Stomach (tissue), 4 donors: ENCODE measurements around the gene CCDC63.

ENCODE experiments used
- POLR2A ChIP-seq, 4 donors: fragments of 450-650 bp; IDR thresholded peaks; one replicate each; pipeline ENCODE4 v1.6.1; 2016; ENCODE audit warnings: antibody characterized with exemption in 4 of 4, control low read depth in 2 of 4, mild to moderate bottlenecking in 1 of 4, moderate library complexity in 1 of 4
- TF ChIP-seq, protein P1 (sequence below), 7 experiments: fragments of 450-650 bp in 4 of 7; fragments of 200-600 bp in 3 of 7; sonication (generic) in 3 of 7; IDR thresholded peaks; one replicate each; pipeline ENCODE4 v1.5.1; 2016 to 2019; ENCODE audit warnings: antibody characterized with exemption in 7 of 7, control low read depth in 2 of 7, mild to moderate bottlenecking in 1 of 7

DNA sequence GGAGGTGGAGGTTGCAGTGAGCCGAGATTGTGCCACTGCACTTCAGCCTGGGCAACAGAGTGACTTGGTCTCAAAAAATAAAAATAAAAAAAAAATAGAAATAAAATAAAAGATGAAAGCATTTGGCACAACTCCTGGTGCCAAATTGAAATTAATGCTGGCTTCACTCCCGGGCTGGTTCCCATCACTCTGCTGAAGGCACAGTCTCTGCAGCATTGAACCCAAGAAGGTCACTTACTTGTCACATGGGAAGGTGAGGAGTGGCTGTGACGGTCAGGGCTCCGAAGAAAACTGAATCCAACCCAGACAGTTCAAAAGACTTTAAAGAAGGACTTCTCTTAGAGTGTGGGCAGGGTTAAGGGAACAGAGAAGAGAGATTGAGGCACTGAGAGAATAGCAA is 10.5 kb upstream of the CCDC63 start:
- TF ChIP-seq, protein P1, sequence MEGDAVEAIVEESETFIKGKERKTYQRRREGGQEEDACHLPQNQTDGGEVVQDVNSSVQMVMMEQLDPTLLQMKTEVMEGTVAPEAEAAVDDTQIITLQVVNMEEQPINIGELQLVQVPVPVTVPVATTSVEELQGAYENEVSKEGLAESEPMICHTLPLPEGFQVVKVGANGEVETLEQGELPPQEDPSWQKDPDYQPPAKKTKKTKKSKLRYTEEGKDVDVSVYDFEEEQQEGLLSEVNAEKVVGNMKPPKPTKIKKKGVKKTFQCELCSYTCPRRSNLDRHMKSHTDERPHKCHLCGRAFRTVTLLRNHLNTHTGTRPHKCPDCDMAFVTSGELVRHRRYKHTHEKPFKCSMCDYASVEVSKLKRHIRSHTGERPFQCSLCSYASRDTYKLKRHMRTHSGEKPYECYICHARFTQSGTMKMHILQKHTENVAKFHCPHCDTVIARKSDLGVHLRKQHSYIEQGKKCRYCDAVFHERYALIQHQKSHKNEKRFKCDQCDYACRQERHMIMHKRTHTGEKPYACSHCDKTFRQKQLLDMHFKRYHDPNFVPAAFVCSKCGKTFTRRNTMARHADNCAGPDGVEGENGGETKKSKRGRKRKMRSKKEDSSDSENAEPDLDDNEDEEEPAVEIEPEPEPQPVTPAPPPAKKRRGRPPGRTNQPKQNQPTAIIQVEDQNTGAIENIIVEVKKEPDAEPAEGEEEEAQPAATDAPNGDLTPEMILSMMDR (IDR thresholded peaks at IDR 0.05) = no peak
- no peak for TF ChIP-seq POLR2A (IDR thresholded peaks at IDR 0.05)
